Measurements from ENCODE around the gene PCSK6. TPM values are rescaled to one million over a fixed set of nuclear protein-coding genes. Genes with fewer than 3 reads are reported as not detected.

PCSK6 gene
- total RNA-seq, 1 donor from 2014 or later, result 1.1 TPM

- ATAC-seq (ENCODE audit: low read depth), result no peak
- Mint-ChIP-seq H3K27me3 (peaks cover 2% of the 10 kb centered on the region), H3K27ac (no peak overlapping the region), H3K4me1 (no peaks in the 10 kb centered on the region), H3K4me3 (no peak overlapping the region), H3K36me3 (ENCODE audit: low read depth) (no peaks in the 10 kb centered on the region), H3K9me3 (no peaks in the 10 kb centered on the region)
- ChIA-PET POLR2A (no interaction called here), CTCF (no interaction called here)
- DNase-seq, result peak; percentile 7
- intact Hi-C loops (cut with micrococcal nuclease), result no loop called here
- TF ChIP-seq CTCF (IDR thresholded peaks at IDR 0.05), result no peak
These were observed 182.2 kb downstream of the PCSK6 start for GRCh38 chr15:101307048-101307896.

- Mint-ChIP-seq H3K4me1 (no peaks in the 10 kb centered on the region), H3K27me3 (no peaks in the 10 kb centered on the region), H3K4me3 (no peak overlapping the region), H3K36me3 (ENCODE audit: low read depth) (no peaks in the 10 kb centered on the region), H3K27ac (no peak overlapping the region), H3K9me3 (no peaks in the 10 kb centered on the region)
- ATAC-seq (ENCODE audit: low read depth), result no peak
- ChIA-PET POLR2A (no interaction called here), CTCF (no interaction called here)
- intact Hi-C loops (cut with micrococcal nuclease), result no loop called here
- no peak for TF ChIP-seq CTCF (IDR thresholded peaks at IDR 0.05)
- DNase-seq, result peak; percentile 5
These were observed 183.0 kb downstream of the PCSK6 start for GRCh38 chr15:101306341-101307047.

GRCh38 chr15:101305820-101306255 is 183.7 kb downstream of the PCSK6 start:
- no peaks in the 10 kb centered on the region for H3K4me1 Mint-ChIP-seq
- TF ChIP-seq CTCF (IDR thresholded peaks at IDR 0.05), result no peak
- POLR2A ChIA-PET, result no interaction called here
- no peak overlapping the region for H3K27ac Mint-ChIP-seq
- no peaks in the 10 kb centered on the region for H3K36me3 Mint-ChIP-seq (ENCODE audit: low read depth)
- intact Hi-C loops (cut with micrococcal nuclease), result no loop called here
- no peaks in the 10 kb centered on the region for H3K27me3 Mint-ChIP-seq
- no peak overlapping the region for H3K4me3 Mint-ChIP-seq
- DNase-seq, result peak; percentile 1
- CTCF ChIA-PET, result no interaction called here
- no peaks in the 10 kb centered on the region for H3K9me3 Mint-ChIP-seq
- ATAC-seq (ENCODE audit: low read depth), result no peak

- no peaks in the 10 kb centered on the region for H3K36me3 Mint-ChIP-seq (ENCODE audit: low read depth)
- ATAC-seq (ENCODE audit: low read depth) (no peak), DNase-seq (no peak)
- no peaks in the 10 kb centered on the region for H3K4me1 Mint-ChIP-seq
- no peaks in the 10 kb centered on the region for H3K9me3 Mint-ChIP-seq
- H3K27me3 Mint-ChIP-seq, result no peaks in the 10 kb centered on the region
- intact Hi-C loops (cut with micrococcal nuclease), result no loop called here
- no peak for TF ChIP-seq CTCF (IDR thresholded peaks at IDR 0.05)
- POLR2A ChIA-PET, result no interaction called here
- no peak overlapping the region for H3K27ac Mint-ChIP-seq
- no peak overlapping the region for H3K4me3 Mint-ChIP-seq
- CTCF ChIA-PET, result interaction anchor here (1.0 to 3.2 kb wide), 3 partner anchors 336 to 352 kb away, joined by 3 to 17 read pairs (median 4); no protein-coding TSS in a partner anchor
These were observed 186.1 kb downstream of the PCSK6 start for GRCh38 chr15:101303408-101303807.

Data from activated B cell treated with CpG ODN at 0.5 μM for 24 hours (primary cell).